A549 (cell line): ENCODE results near the gene NETO2. TPM values are rescaled to one million over a fixed set of nuclear protein-coding genes. Genes with fewer than 3 reads are reported as not detected.

Experiments used
- ATAC-seq, 2 experiments: fragments of 200-7000 bp in 1 of 2; fragments of >200 bp in 1 of 2; cut with Nextera tagmentation in 1 of 2; cut with Tn5 transposase in 1 of 2; 3 replicates each; pipeline versions ENCODE4 v1.8.0 to v1.9.1; 2018 to 2020; ENCODE audit warnings: mild to moderate bottlenecking in 1 of 2, moderate library complexity in 1 of 2
- CTCF ChIA-PET: fragments of 300-600 bp; sonication (Branson Sonifier 250); formaldehyde crosslinking; extraction: SDS; loops from one replicate; lab custom pipeline; 2021; ENCODE audit warnings: antibody characterized with exemption, inconsistent platforms; lab: Yijun Ruan, JAX
- POLR2A ChIA-PET: fragments of 350-600 bp; formaldehyde crosslinking; extraction: SDS; loops from one replicate; lab custom pipeline; 2021; ENCODE audit warnings: antibody characterized with exemption, inconsistent platforms; lab: Yijun Ruan, JAX
- DNase-seq, 2 experiments: peaks; one replicate each; pipeline versions ENCODE4 v3.0.0 to v3.0.0-alpha.2; 2011 to 2016; ENCODE audit warnings: low read depth in 1 of 2, low spot score in 1 of 2
- FAIRE-seq: peaks from 2 replicates; lab custom pipeline; 2011; peaks lifted over from hg19 to GRCh38; lab: Jason Lieb, UNC
- H3K27ac ChIP-seq, 2 experiments: fragments of >200 bp; sonication (Bioruptor Twin); formaldehyde crosslinking; 3 replicates each; pipeline ENCODE4 v1.5.1; 2016 to 2017
- H3K4me1 ChIP-seq: fragments of >200 bp; sonication (Bioruptor Twin); formaldehyde crosslinking; 3 replicates; pipeline ENCODE4 v1.6.1; 2016
- H3K4me2 ChIP-seq: fragments of >200 bp; sonication (Bioruptor Twin); formaldehyde crosslinking; 3 replicates; pipeline ENCODE4 v1.6.1; 2016
- H3K4me3 ChIP-seq: fragments of >200 bp; sonication (Bioruptor Twin); formaldehyde crosslinking; 3 replicates; pipeline ENCODE4 v1.5.1; 2016
- H3K9me3 ChIP-seq: fragments of >200 bp; sonication (Bioruptor Twin); formaldehyde crosslinking; 3 replicates; pipeline ENCODE4 v1.6.1; 2016
- BCL3 ChIP-seq: fragments of >200 bp; sonication (Bioruptor Twin); formaldehyde crosslinking; IDR thresholded peaks from 3 replicates; pipeline ENCODE4 v1.6.1; 2016
- BHLHE40 ChIP-seq: IDR thresholded peaks from 2 replicates; pipeline ENCODE4 v1.6.1; 2012; ENCODE audit warnings: low read depth, low read length, inconsistent platforms
- CHD4 ChIP-seq: fragments of 200-600 bp; sonication (generic); IDR thresholded peaks from 2 replicates; pipeline ENCODE4 v1.6.1; 2016; ENCODE audit warnings: antibody characterized with exemption, mild to moderate bottlenecking, borderline replicate concordance
- CTCF ChIP-seq: fragments of >200 bp; sonication (Bioruptor Twin); formaldehyde crosslinking; IDR thresholded peaks from 3 replicates; pipeline ENCODE4 v1.5.1; 2016
- ELK1 ChIP-seq: fragments of 150-350 bp; IDR thresholded peaks from 2 replicates; pipeline ENCODE4 v1.6.1; 2014; ENCODE audit warnings: low read depth, mild to moderate bottlenecking, low read length
- ESRRA ChIP-seq: fragments of 150-350 bp; IDR thresholded peaks from 2 replicates; pipeline ENCODE4 v1.6.1; 2014; ENCODE audit warnings: mild to moderate bottlenecking, low read length, borderline replicate concordance
- FOSL2 ChIP-seq, 2 experiments: fragments of 450-650 bp in 1 of 2; fragments of >200 bp in 1 of 2; sonication (Bioruptor Twin) in 1 of 2; formaldehyde crosslinking; IDR thresholded peaks; 2 replicates each; pipeline versions ENCODE4 v1.5.0 to v1.6.1; 2016 to 2020; ENCODE audit warnings: mild to moderate bottlenecking in 1 of 2, moderate library complexity in 1 of 2
- HMGXB4 ChIP-seq: fragments of 250-450 bp; sonication (Bioruptor Pico); IDR thresholded peaks from 2 replicates; pipeline ENCODE4 v1.5.0; 2021; ENCODE audit warnings: mild to moderate bottlenecking, moderate library complexity, borderline replicate concordance
- MAFK ChIP-seq: fragments of 450-650 bp; IDR thresholded peaks from 2 replicates; pipeline ENCODE4 v1.6.1; 2014; ENCODE audit not compliant: partially characterized antibody
- MAZ ChIP-seq: fragments of 150-350 bp; IDR thresholded peaks from 2 replicates; pipeline ENCODE4 v1.6.1; 2014; ENCODE audit warnings: antibody characterized with exemption, low read depth, low read length, borderline replicate concordance
- POLR2AphosphoS2 ChIP-seq: conservative IDR thresholded peaks from 2 replicates; pipeline ENCODE4 v1.6.1; 2012; ENCODE audit warnings: low read length, improper control_type of control experiment, inconsistent platforms
- RARB ChIP-seq: fragments of 250-450 bp; sonication (Bioruptor Pico); IDR thresholded peaks from 2 replicates; pipeline ENCODE4 v1.8.0; 2021; ENCODE audit warnings: mild to moderate bottlenecking, moderate library complexity
- REST ChIP-seq: fragments of 200-600 bp; sonication (generic); IDR thresholded peaks from 2 replicates; pipeline ENCODE4 v1.6.1; 2016; ENCODE audit warnings: antibody characterized with exemption, mild to moderate bottlenecking, moderate library complexity
- TP53 ChIP-seq: fragments of 250-450 bp; sonication (Bioruptor Pico); IDR thresholded peaks from 2 replicates; pipeline ENCODE4 v1.5.0; 2021; ENCODE audit warnings: mild to moderate bottlenecking, moderate library complexity
- ZFP36 ChIP-seq: fragments of 450-650 bp; IDR thresholded peaks from 2 replicates; pipeline ENCODE4 v1.6.1; 2014; ENCODE audit warnings: borderline replicate concordance; ENCODE audit not compliant: partially characterized antibody
- ZSCAN20 ChIP-seq: fragments of 250-450 bp; sonication (Bioruptor Pico); IDR thresholded peaks from 2 replicates; pipeline ENCODE4 v1.8.0; 2022; ENCODE audit warnings: mild to moderate bottlenecking, moderate library complexity
- WGBS: methylation state at CpG from one replicate; pipeline ENCODE4 v1.1.6; 2017; ENCODE audit errors: missing lambda C conversion rate; 5-methylcytosine and 5-hydroxymethylcytosine counted together
- polyA plus RNA-seq, 4 experiments: library from polyadenylated mRNA; depleted of rRNA in 3 of 4; stranded (reverse); fragments of >200 nt; fragmentation: RNase III in 1 of 4; extraction: RNeasy Plus Mini Kit Qiagen cat#74134 plus additional on column Dnase treatment in 1 of 4; gene quantifications; 2 replicates in 3 of 4; 3 replicates in 1 of 4; pipeline ENCODE4 v1.2.3, GENCODE V29; 2011 to 2017

Gene NETO2
- polyA plus RNA-seq, 2 of the 4 experiments (the other 2 are of a cell fraction), result 65.2 to 139 TPM

- TF ChIP-seq CTCF (no peak), REST (no peak), BHLHE40 (no peak), MAFK (no peak), BCL3 (no peak), ELK1 (no peak), CHD4 (no peak), ZFP36 (no peak), MAZ (no peak), ZSCAN20 (no peak), HMGXB4 (CRISPR knock-in tag) (no peak), TP53 (CRISPR knock-in tag) (no peak), FOSL2 (IDR thresholded peaks at IDR 0.05) (no peak), FOSL2 (CRISPR knock-in tag; IDR thresholded peaks at IDR 0.05) (no peak), ESRRA (no peak), POLR2AphosphoS2 (no peak), RARB (no peak)
- POLR2A ChIA-PET, result no interaction called here
- 66% methylated on average over 7 of the region's 7 CpGs for WGBS
Measured at GRCh38 chr16:47063011-47063724, 80.6 kb downstream of the NETO2 start.

More at GRCh38 chr16:47063011-47063724, 80.6 kb downstream of the NETO2 start:
- Histone ChIP-seq H3K27ac (no peak overlapping the region), H3K4me3 (no peak overlapping the region), H3K4me1 (no peaks in the 10 kb centered on the region; the same call in 2 of the 3 replicates), H3K9me3 (no peaks in the 10 kb centered on the region), H3K4me2 (no peak overlapping the region)
- no peak for FAIRE-seq
- CTCF ChIA-PET, result no interaction called here
- ATAC-seq, result no peak
- DNase-seq, result no peak
